ENCODE data around the gene DDX42.

GRCh38 chr17:63817736-63818385 lies 43.9 kb downstream of the DDX42 start:
- TF ChIP-seq EZH2 (IDR thresholded peaks at IDR 0.05; ENCODE audit: insufficient read depth, poor library complexity, severe bottlenecking), result no peak
- no peak for TF ChIP-seq EZH2phosphoT487 (IDR thresholded peaks at IDR 0.05; ENCODE audit: insufficient read depth, low read depth)

Data from GM23248 (cell line).